Liver (tissue), 9 donors: ENCODE results near the gene EPB41L2. TPM values are rescaled to one million over a fixed set of nuclear protein-coding genes. Genes with fewer than 3 reads are reported as not detected.

Source experiments
- DNase-seq: peaks from one replicate; pipeline ENCODE4 v3.0.0-alpha.2; 2017; ENCODE audit warnings: low spot score
- H3K27ac ChIP-seq, 2 donors: one replicate each; pipeline ENCODE4 v1.7.0; 2013; ENCODE audit warnings: inconsistent platforms in 2 of 2, low read length in 2 of 2, control low read depth in 1 of 2, low read depth in 1 of 2, mild to moderate bottlenecking in 1 of 2
- H3K27me3 ChIP-seq, 4 donors: one replicate each; pipeline versions ENCODE4 v1.6.1 to v1.7.0; 2013; ENCODE audit warnings: low read length in 3 of 4, inconsistent platforms in 1 of 4, mild to moderate bottlenecking in 1 of 4, moderate library complexity in 1 of 4; ENCODE audit not compliant: control insufficient read depth in 4 of 4, insufficient read depth in 4 of 4
- H3K36me3 ChIP-seq, 4 donors: one replicate each; pipeline versions ENCODE4 v1.6.1 to v1.7.0; 2013; ENCODE audit warnings: low read length in 3 of 4, mild to moderate bottlenecking in 3 of 4, low read depth in 1 of 4, moderate library complexity in 1 of 4; ENCODE audit not compliant: control insufficient read depth in 4 of 4, insufficient read depth in 3 of 4
- H3K4me1 ChIP-seq, 4 donors: one replicate each; pipeline versions ENCODE4 v1.6.1 to v1.7.0; 2013; ENCODE audit warnings: low read length in 3 of 4, mild to moderate bottlenecking in 3 of 4, moderate library complexity in 1 of 4; ENCODE audit not compliant: control insufficient read depth in 4 of 4, insufficient read depth in 4 of 4
- H3K4me3 ChIP-seq, 3 donors: one replicate each; pipeline versions ENCODE4 v1.6.1 to v1.7.0; 2013; ENCODE audit warnings: low read length in 3 of 3, control low read depth in 1 of 3, low read depth in 1 of 3, mild to moderate bottlenecking in 1 of 3
- H3K9ac ChIP-seq, 2 donors: one replicate each; pipeline ENCODE4 v1.7.0; 2013; ENCODE audit warnings: low read length in 2 of 2, mild to moderate bottlenecking in 2 of 2, moderate library complexity in 2 of 2, control low read depth in 1 of 2, low read depth in 1 of 2
- H3K9me3 ChIP-seq, 4 donors: one replicate each; pipeline versions ENCODE4 v1.6.1 to v1.7.0; 2013; ENCODE audit warnings: low read length in 3 of 4; ENCODE audit not compliant: control insufficient read depth in 4 of 4
- EGR1 ChIP-seq, 2 donors: IDR thresholded peaks; 2 replicates each; pipeline ENCODE4 v1.6.1; 2016 to 2018; ENCODE audit warnings: antibody characterized with exemption in 2 of 2, low read depth in 2 of 2
- FOXA1 ChIP-seq: IDR thresholded peaks from 2 replicates; pipeline ENCODE4 v1.6.1; 2016; ENCODE audit warnings: antibody characterized with exemption
- FOXA2 ChIP-seq: IDR thresholded peaks from 2 replicates; pipeline ENCODE4 v1.6.1; 2016; ENCODE audit warnings: antibody characterized with exemption
- GABPA ChIP-seq, 2 donors: IDR thresholded peaks in 1 of 2; conservative IDR thresholded peaks in 1 of 2; 2 replicates each; pipeline ENCODE4 v1.6.1; 2016; ENCODE audit warnings: antibody characterized with exemption in 2 of 2, mild to moderate bottlenecking in 1 of 2, moderate library complexity in 1 of 2
- HNF4A ChIP-seq, 2 donors: conservative IDR thresholded peaks; 2 replicates each; pipeline ENCODE4 v1.6.1; 2016; ENCODE audit warnings: antibody characterized with exemption in 2 of 2, mild to moderate bottlenecking in 2 of 2
- HNF4G ChIP-seq: IDR thresholded peaks from 2 replicates; pipeline ENCODE4 v1.6.1; 2016; ENCODE audit warnings: antibody characterized with exemption
- JUND ChIP-seq, 2 donors: IDR thresholded peaks; 2 replicates each; pipeline ENCODE4 v1.6.1; 2016; ENCODE audit warnings: antibody characterized with exemption in 2 of 2
- NR2F2 ChIP-seq: IDR thresholded peaks from 2 replicates; pipeline ENCODE4 v1.6.1; 2016; ENCODE audit warnings: antibody characterized with exemption
- RAD21 ChIP-seq, 2 donors: IDR thresholded peaks; 2 replicates each; pipeline ENCODE4 v1.6.1; 2016; ENCODE audit warnings: antibody characterized with exemption in 2 of 2, mild to moderate bottlenecking in 2 of 2
- RXRA ChIP-seq, 2 donors: IDR thresholded peaks; 2 replicates each; pipeline ENCODE4 v1.6.1; 2017 to 2018; ENCODE audit warnings: antibody characterized with exemption in 2 of 2, mild to moderate bottlenecking in 1 of 2
- SP1 ChIP-seq: IDR thresholded peaks from 2 replicates; pipeline ENCODE4 v1.6.1; 2018; ENCODE audit warnings: antibody characterized with exemption, mild to moderate bottlenecking
- TAF1 ChIP-seq: conservative IDR thresholded peaks from 2 replicates; pipeline ENCODE4 v1.6.1; 2016; ENCODE audit warnings: antibody characterized with exemption, mild to moderate bottlenecking
- YY1 ChIP-seq: IDR thresholded peaks from 2 replicates; pipeline ENCODE4 v1.6.1; 2016; ENCODE audit warnings: antibody characterized with exemption, mild to moderate bottlenecking
- WGBS: extraction: QIAGEN DNeasy Blood & Tissue Kit; methylation state at CpG from one replicate; pipeline ENCODE4 v1.1.7; 2013; 5-methylcytosine and 5-hydroxymethylcytosine counted together
- polyA plus RNA-seq, 2 donors: library from polyadenylated mRNA; stranded (reverse) in 1 of 2; unstranded in 1 of 2; fragments of 200-250 nt in 1 of 2; fragments of >200 nt in 1 of 2; fragmentation: Nextera tagmentation in 1 of 2; extraction: Ambion mirVana in 1 of 2; gene quantifications; one replicate each; pipeline versions ENCODE4 v1.2.1 to v1.2.3, GENCODE V29; 2013 to 2015
- total RNA-seq, 2 donors: library from RNA; depleted of rRNA; stranded (reverse); fragments of >200 nt; gene quantifications; one replicate each; pipeline ENCODE4 v1.2.3, GENCODE V29; 2014
- TF ChIP-seq, protein P1 (sequence below): fragments of 150-350 bp; IDR thresholded peaks from 2 replicates; pipeline ENCODE4 v1.5.1; 2017; ENCODE audit warnings: improper control_type of control experiment, low read depth, low read length; ENCODE audit not compliant: missing input control
- TF ChIP-seq, protein P2 (sequence below): IDR thresholded peaks from 2 replicates; pipeline ENCODE4 v1.6.1; 2016; ENCODE audit warnings: antibody characterized with exemption
- TF ChIP-seq, protein P3 (sequence below): IDR thresholded peaks from 2 replicates; pipeline ENCODE4 v1.6.1; 2016; ENCODE audit warnings: antibody characterized with exemption
- TF ChIP-seq, protein P4 (sequence below): IDR thresholded peaks from 2 replicates; pipeline ENCODE4 v1.6.1; 2016; ENCODE audit warnings: antibody characterized with exemption
- TF ChIP-seq, protein P5 (sequence below): IDR thresholded peaks from 2 replicates; pipeline ENCODE4 v1.6.1; 2016; ENCODE audit warnings: antibody characterized with exemption, mild to moderate bottlenecking
- donor health status: healthy.
- donor health status: healthy.
- donor health status: healthy.
- donor health status: healthy.
- donor health status: healthy.

EPB41L2 gene
- total and polyA plus RNA-seq, 4 donors = 10.0 to 43.3 (median 18.7) TPM

DNA sequence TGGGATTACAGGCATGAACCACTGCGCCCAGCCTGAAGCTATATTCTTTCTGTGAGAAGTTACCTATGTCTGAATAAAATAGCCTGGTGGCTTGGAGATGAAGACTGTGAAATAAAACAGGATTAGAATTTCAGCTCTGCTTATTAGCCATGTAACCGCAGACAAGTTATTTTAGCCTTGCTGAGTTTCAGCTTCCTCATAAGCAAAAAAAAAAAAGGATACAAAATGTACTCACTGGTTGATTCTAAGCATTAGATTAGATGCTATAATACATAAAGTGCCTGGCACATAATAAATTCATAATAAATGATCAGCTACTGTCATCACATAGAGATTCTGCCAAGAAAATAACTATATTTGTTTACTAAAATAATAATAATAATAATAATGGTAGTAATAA, 98.8 kb downstream of the EPB41L2 start:
- no peak overlapping the region for H3K27ac ChIP-seq
- WGBS = 98% methylated on average over 2 of the region's 2 CpGs

DNA sequence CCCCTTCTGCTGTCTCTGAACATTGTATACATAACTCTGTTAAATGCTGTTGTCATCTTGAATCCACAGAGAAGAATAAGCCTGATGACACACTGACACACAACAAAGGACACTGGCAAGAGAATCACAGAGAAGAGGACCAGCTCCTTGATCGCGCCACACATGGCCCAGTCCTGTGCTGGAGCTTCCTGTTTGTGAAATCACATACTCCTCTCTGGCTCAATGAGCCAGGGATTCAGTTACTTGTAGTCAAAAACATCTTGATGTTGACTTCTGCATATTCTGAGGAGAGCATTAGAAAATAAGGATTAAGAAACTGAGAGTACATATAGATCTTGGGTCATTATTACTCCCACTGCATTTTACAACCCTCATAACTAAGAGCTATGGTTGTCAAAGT, 100.1 kb downstream of the EPB41L2 start:
- 40% methylated on average over 2 of the region's 2 CpGs for WGBS
- TF ChIP-seq FOXA2 = no peak
- TF ChIP-seq RXRA (IDR thresholded peaks at IDR 0.05) = no peak
- no peak for DNase-seq
- Histone ChIP-seq H3K27ac (no peak overlapping the region), H3K36me3 (no peaks in the 10 kb centered on the region), H3K27me3 (no peaks in the 10 kb centered on the region), H3K9ac (no peak overlapping the region), H3K4me1 (no peaks in the 10 kb centered on the region), H3K9me3 (no peaks in the 10 kb centered on the region), H3K4me3 (no peak overlapping the region)

More for the DNA sequence above, 98.8 kb downstream of the EPB41L2 start:
- H3K9ac ChIP-seq = no peak overlapping the region
- H3K27me3 ChIP-seq = no peaks in the 10 kb centered on the region
- TF ChIP-seq FOXA1 = no peak
- no peak for TF ChIP-seq JUND (IDR thresholded peaks at IDR 0.05)
- TF ChIP-seq HNF4G = no peak
- TF ChIP-seq, protein P1, sequence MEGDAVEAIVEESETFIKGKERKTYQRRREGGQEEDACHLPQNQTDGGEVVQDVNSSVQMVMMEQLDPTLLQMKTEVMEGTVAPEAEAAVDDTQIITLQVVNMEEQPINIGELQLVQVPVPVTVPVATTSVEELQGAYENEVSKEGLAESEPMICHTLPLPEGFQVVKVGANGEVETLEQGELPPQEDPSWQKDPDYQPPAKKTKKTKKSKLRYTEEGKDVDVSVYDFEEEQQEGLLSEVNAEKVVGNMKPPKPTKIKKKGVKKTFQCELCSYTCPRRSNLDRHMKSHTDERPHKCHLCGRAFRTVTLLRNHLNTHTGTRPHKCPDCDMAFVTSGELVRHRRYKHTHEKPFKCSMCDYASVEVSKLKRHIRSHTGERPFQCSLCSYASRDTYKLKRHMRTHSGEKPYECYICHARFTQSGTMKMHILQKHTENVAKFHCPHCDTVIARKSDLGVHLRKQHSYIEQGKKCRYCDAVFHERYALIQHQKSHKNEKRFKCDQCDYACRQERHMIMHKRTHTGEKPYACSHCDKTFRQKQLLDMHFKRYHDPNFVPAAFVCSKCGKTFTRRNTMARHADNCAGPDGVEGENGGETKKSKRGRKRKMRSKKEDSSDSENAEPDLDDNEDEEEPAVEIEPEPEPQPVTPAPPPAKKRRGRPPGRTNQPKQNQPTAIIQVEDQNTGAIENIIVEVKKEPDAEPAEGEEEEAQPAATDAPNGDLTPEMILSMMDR = no peak
- no peak for TF ChIP-seq GABPA (IDR thresholded peaks at IDR 0.05 in 1 of 2, conservative IDR thresholded peaks at IDR 0.05 in 1 of 2)
- no peaks in the 10 kb centered on the region for H3K36me3 ChIP-seq
- no peaks in the 10 kb centered on the region for H3K4me1 ChIP-seq
- no peak for DNase-seq
- no peaks in the 10 kb centered on the region for H3K9me3 ChIP-seq
- H3K4me3 ChIP-seq = no peak overlapping the region

DNA sequence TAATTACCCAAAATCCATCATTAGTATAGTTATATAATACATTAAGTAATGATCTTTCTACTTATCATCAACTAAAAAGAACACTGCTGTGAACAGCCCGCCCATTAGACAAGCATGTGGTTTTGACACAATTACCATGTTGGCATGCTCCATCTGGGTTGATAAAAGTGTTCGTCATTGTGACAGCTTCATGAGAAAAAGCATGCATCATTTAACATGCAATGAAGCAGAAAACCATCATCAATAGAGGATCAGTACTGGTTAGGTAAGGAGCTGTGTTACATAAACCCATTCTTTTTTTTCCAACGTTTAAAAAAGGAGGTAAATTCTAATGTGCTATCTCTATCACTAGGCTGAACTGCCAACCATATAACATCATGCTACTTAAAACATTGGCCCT, 101.9 kb downstream of the EPB41L2 start:
- H3K36me3 ChIP-seq = no peaks in the 10 kb centered on the region
- no peaks in the 10 kb centered on the region for H3K9me3 ChIP-seq
- 91% methylated on average over 3 of the region's 3 CpGs for WGBS
- DNase-seq = no peak
- no peaks in the 10 kb centered on the region for H3K27me3 ChIP-seq
- no peak overlapping the region for H3K9ac ChIP-seq
- H3K4me1 ChIP-seq = no peaks in the 10 kb centered on the region
- no peak overlapping the region for H3K4me3 ChIP-seq
- TF ChIP-seq, protein P2, sequence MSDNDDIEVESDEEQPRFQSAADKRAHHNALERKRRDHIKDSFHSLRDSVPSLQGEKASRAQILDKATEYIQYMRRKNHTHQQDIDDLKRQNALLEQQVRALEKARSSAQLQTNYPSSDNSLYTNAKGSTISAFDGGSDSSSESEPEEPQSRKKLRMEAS = no peak
- no peak for TF ChIP-seq EGR1 (IDR thresholded peaks at IDR 0.05; ENCODE audit: low read depth in 2 of 2)
- no peak for TF ChIP-seq NR2F2
- no peak for TF ChIP-seq TAF1
- TF ChIP-seq, protein P1 = no peak
- TF ChIP-seq HNF4A (conservative IDR thresholded peaks at IDR 0.05) = no peak
- TF ChIP-seq, protein P3, sequence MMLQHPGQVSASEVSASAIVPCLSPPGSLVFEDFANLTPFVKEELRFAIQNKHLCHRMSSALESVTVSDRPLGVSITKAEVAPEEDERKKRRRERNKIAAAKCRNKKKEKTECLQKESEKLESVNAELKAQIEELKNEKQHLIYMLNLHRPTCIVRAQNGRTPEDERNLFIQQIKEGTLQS = no peak
- TF ChIP-seq FOXA1 = no peak
- TF ChIP-seq RAD21 (IDR thresholded peaks at IDR 0.05) = no peak
- TF ChIP-seq, protein P4, sequence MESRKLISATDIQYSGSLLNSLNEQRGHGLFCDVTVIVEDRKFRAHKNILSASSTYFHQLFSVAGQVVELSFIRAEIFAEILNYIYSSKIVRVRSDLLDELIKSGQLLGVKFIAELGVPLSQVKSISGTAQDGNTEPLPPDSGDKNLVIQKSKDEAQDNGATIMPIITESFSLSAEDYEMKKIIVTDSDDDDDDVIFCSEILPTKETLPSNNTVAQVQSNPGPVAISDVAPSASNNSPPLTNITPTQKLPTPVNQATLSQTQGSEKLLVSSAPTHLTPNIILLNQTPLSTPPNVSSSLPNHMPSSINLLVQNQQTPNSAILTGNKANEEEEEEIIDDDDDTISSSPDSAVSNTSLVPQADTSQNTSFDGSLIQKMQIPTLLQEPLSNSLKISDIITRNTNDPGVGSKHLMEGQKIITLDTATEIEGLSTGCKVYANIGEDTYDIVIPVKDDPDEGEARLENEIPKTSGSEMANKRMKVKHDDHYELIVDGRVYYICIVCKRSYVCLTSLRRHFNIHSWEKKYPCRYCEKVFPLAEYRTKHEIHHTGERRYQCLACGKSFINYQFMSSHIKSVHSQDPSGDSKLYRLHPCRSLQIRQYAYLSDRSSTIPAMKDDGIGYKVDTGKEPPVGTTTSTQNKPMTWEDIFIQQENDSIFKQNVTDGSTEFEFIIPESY = no peak
- TF ChIP-seq, protein P5, sequence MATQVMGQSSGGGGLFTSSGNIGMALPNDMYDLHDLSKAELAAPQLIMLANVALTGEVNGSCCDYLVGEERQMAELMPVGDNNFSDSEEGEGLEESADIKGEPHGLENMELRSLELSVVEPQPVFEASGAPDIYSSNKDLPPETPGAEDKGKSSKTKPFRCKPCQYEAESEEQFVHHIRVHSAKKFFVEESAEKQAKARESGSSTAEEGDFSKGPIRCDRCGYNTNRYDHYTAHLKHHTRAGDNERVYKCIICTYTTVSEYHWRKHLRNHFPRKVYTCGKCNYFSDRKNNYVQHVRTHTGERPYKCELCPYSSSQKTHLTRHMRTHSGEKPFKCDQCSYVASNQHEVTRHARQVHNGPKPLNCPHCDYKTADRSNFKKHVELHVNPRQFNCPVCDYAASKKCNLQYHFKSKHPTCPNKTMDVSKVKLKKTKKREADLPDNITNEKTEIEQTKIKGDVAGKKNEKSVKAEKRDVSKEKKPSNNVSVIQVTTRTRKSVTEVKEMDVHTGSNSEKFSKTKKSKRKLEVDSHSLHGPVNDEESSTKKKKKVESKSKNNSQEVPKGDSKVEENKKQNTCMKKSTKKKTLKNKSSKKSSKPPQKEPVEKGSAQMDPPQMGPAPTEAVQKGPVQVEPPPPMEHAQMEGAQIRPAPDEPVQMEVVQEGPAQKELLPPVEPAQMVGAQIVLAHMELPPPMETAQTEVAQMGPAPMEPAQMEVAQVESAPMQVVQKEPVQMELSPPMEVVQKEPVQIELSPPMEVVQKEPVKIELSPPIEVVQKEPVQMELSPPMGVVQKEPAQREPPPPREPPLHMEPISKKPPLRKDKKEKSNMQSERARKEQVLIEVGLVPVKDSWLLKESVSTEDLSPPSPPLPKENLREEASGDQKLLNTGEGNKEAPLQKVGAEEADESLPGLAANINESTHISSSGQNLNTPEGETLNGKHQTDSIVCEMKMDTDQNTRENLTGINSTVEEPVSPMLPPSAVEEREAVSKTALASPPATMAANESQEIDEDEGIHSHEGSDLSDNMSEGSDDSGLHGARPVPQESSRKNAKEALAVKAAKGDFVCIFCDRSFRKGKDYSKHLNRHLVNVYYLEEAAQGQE = no peak
- no peak for TF ChIP-seq RXRA (IDR thresholded peaks at IDR 0.05)
- no peak for TF ChIP-seq HNF4G
- TF ChIP-seq GABPA (IDR thresholded peaks at IDR 0.05 in 1 of 2, conservative IDR thresholded peaks at IDR 0.05 in 1 of 2) = no peak
- TF ChIP-seq YY1 = no peak
- TF ChIP-seq JUND (IDR thresholded peaks at IDR 0.05) = no peak
- TF ChIP-seq FOXA2 = no peak
- TF ChIP-seq SP1 = no peak
- H3K27ac ChIP-seq = no peak overlapping the region
